ENCODE results near the gene ADAR.

ADAR gene

GRCh38 chr1:154577346-154578057 is 30.5 kb downstream of the ADAR start:
- no peak overlapping the region for H3K4me3 ChIP-seq (ENCODE audit: low read depth, low read length)
- H3K36me3 ChIP-seq (ENCODE audit: control insufficient read depth, insufficient read depth, low read length): peaks cover 34% of the 10 kb centered on the region
- H3K9ac ChIP-seq (ENCODE audit: low read depth, low read length): no peak overlapping the region
- no peaks in the 10 kb centered on the region for H3K27me3 ChIP-seq (ENCODE audit: control insufficient read depth, insufficient read depth, low read length)
- H3K9me3 ChIP-seq (ENCODE audit: control insufficient read depth, insufficient read depth, low read length): no peaks in the 10 kb centered on the region
- H3K4me1 ChIP-seq (ENCODE audit: control insufficient read depth, insufficient read depth, low read length): peaks cover 4% of the 10 kb centered on the region

- Histone ChIP-seq H3K36me3 (ENCODE audit: control insufficient read depth, insufficient read depth, low read length) (peaks cover 30% of the 10 kb centered on the region), H3K9ac (ENCODE audit: low read depth, low read length) (no peak overlapping the region), H3K4me1 (ENCODE audit: control insufficient read depth, insufficient read depth, low read length) (peaks cover 4% of the 10 kb centered on the region), H3K4me3 (ENCODE audit: low read depth, low read length) (no peak overlapping the region), H3K27me3 (ENCODE audit: control insufficient read depth, insufficient read depth, low read length) (no peaks in the 10 kb centered on the region), H3K9me3 (ENCODE audit: control insufficient read depth, insufficient read depth, low read length) (no peaks in the 10 kb centered on the region)
Measured at GRCh38 chr1:154575951-154576566, 31.9 kb downstream of the ADAR start.

GRCh38 chr1:154575147-154575927 is 32.6 kb downstream of the ADAR start:
- no peak overlapping the region for H3K9ac ChIP-seq (ENCODE audit: low read depth, low read length)
- H3K9me3 ChIP-seq (ENCODE audit: control insufficient read depth, insufficient read depth, low read length): no peaks in the 10 kb centered on the region
- no peaks in the 10 kb centered on the region for H3K27me3 ChIP-seq (ENCODE audit: control insufficient read depth, insufficient read depth, low read length)
- H3K4me3 ChIP-seq (ENCODE audit: low read depth, low read length): no peak overlapping the region
- peaks cover 4% of the 10 kb centered on the region for H3K4me1 ChIP-seq (ENCODE audit: control insufficient read depth, insufficient read depth, low read length)
- H3K36me3 ChIP-seq (ENCODE audit: control insufficient read depth, insufficient read depth, low read length): peaks cover 27% of the 10 kb centered on the region

GRCh38 chr1:154574716-154575115 is 33.3 kb downstream of the ADAR start:
- Histone ChIP-seq H3K4me1 (ENCODE audit: control insufficient read depth, insufficient read depth, low read length) (peaks cover 4% of the 10 kb centered on the region), H3K9me3 (ENCODE audit: control insufficient read depth, insufficient read depth, low read length) (no peaks in the 10 kb centered on the region), H3K4me3 (ENCODE audit: low read depth, low read length) (no peak overlapping the region), H3K36me3 (ENCODE audit: control insufficient read depth, insufficient read depth, low read length) (peaks cover 23% of the 10 kb centered on the region), H3K27me3 (ENCODE audit: control insufficient read depth, insufficient read depth, low read length) (no peaks in the 10 kb centered on the region), H3K9ac (ENCODE audit: low read depth, low read length) (no peak overlapping the region)

DNA sequence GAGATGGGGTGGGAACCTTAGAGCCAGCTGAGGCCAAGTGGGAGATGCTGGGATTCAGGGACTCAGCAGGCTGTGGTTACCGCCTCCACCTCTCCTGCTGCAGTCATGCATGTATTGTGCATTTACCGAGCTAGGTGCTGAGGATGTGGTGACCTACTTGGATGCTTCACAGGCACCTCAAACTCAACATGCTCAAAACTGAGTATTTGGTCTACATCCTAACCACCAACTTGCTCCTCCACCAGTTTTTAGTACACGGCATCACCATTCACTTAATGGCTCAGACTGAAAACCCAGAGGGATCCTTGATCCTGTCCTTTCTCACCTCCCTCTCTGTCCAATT is 34.8 kb downstream of the ADAR start:
- Histone ChIP-seq H3K9me3 (ENCODE audit: control insufficient read depth, insufficient read depth, low read length) (no peaks in the 10 kb centered on the region), H3K4me3 (ENCODE audit: low read depth, low read length) (no peak overlapping the region), H3K9ac (ENCODE audit: low read depth, low read length) (no peak overlapping the region), H3K36me3 (ENCODE audit: control insufficient read depth, insufficient read depth, low read length) (peaks cover 16% of the 10 kb centered on the region), H3K4me1 (ENCODE audit: control insufficient read depth, insufficient read depth, low read length) (peaks cover 4% of the 10 kb centered on the region), H3K27me3 (ENCODE audit: control insufficient read depth, insufficient read depth, low read length) (peaks cover 7% of the 10 kb centered on the region)

GRCh38 chr1:154572468-154573167 is 35.4 kb downstream of the ADAR start:
- Histone ChIP-seq H3K27me3 (ENCODE audit: control insufficient read depth, insufficient read depth, low read length) (peaks cover 7% of the 10 kb centered on the region), H3K4me3 (ENCODE audit: low read depth, low read length) (no peak overlapping the region), H3K36me3 (ENCODE audit: control insufficient read depth, insufficient read depth, low read length) (peaks cover 12% of the 10 kb centered on the region), H3K9me3 (ENCODE audit: control insufficient read depth, insufficient read depth, low read length) (no peaks in the 10 kb centered on the region), H3K4me1 (ENCODE audit: control insufficient read depth, insufficient read depth, low read length) (peaks cover 4% of the 10 kb centered on the region), H3K9ac (ENCODE audit: low read depth, low read length) (no peak overlapping the region)

DNA sequence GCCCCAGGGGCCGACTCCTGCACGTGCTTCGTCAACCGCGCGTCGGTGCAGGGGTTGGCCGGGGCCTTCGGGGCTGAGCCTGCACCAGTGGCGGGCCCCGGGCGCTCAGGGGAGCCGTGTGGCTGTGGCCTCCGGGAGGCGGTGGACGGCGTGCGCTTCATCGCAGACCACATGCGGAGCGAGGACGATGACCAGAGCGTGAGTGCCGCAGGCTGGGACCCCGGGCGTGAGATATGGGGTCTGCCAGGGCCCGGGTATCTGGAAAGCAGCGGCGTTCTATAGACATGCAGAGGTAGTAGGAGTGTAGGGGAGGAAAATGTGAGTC is 36.1 kb downstream of the ADAR start:
- Histone ChIP-seq H3K36me3 (ENCODE audit: control insufficient read depth, insufficient read depth, low read length) (peaks cover 12% of the 10 kb centered on the region), H3K9me3 (ENCODE audit: control insufficient read depth, insufficient read depth, low read length) (no peaks in the 10 kb centered on the region), H3K4me1 (ENCODE audit: control insufficient read depth, insufficient read depth, low read length) (peaks cover 7% of the 10 kb centered on the region), H3K9ac (ENCODE audit: low read depth, low read length) (no peak overlapping the region), H3K4me3 (ENCODE audit: low read depth, low read length) (no peak overlapping the region), H3K27me3 (ENCODE audit: control insufficient read depth, insufficient read depth, low read length) (peaks cover 7% of the 10 kb centered on the region)

DNA sequence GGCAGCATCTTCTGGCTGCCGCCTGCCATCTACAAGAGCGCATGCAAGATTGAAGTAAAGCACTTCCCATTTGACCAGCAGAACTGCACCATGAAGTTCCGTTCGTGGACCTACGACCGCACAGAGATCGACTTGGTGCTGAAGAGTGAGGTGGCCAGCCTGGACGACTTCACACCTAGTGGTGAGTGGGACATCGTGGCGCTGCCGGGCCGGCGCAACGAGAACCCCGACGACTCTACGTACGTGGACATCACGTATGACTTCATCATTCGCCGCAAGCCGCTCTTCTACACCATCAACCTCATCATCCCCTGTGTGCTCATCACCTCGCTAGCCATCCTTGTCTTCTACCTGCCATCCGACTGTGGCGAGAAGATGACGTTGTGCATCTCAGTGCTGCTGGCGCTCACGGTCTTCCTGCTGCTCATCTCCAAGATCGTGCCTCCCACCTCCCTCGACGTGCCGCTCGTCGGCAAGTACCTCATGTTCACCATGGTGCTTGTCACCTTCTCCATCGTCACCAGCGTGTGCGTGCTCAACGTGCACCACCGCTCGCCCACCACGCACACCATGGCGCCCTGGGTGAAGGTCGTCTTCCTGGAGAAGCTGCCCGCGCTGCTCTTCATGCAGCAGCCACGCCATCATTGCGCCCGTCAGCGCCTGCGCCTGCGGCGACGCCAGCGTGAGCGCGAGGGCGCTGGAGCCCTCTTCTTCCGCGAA is 36.6 kb downstream of the ADAR start:
- Histone ChIP-seq H3K27me3 (ENCODE audit: control insufficient read depth, insufficient read depth, low read length) (peaks cover 7% of the 10 kb centered on the region), H3K9ac (ENCODE audit: low read depth, low read length) (no peak overlapping the region), H3K4me3 (ENCODE audit: low read depth, low read length) (no peak overlapping the region), H3K9me3 (ENCODE audit: control insufficient read depth, insufficient read depth, low read length) (no peaks in the 10 kb centered on the region), H3K4me1 (ENCODE audit: control insufficient read depth, insufficient read depth, low read length) (peaks cover 11% of the 10 kb centered on the region), H3K36me3 (ENCODE audit: control insufficient read depth, insufficient read depth, low read length) (peaks cover 12% of the 10 kb centered on the region)

- Histone ChIP-seq H3K9ac (ENCODE audit: low read depth, low read length) (no peak overlapping the region), H3K9me3 (ENCODE audit: control insufficient read depth, insufficient read depth, low read length) (no peaks in the 10 kb centered on the region), H3K36me3 (ENCODE audit: control insufficient read depth, insufficient read depth, low read length) (peaks cover 8% of the 10 kb centered on the region), H3K4me1 (ENCODE audit: control insufficient read depth, insufficient read depth, low read length) (peaks cover 11% of the 10 kb centered on the region), H3K27me3 (ENCODE audit: control insufficient read depth, insufficient read depth, low read length) (peaks cover 7% of the 10 kb centered on the region), H3K4me3 (ENCODE audit: low read depth, low read length) (peak overlapping the region; percentile 60)
Measured at GRCh38 chr1:154568157-154568815, 39.7 kb downstream of the ADAR start.

GRCh38 chr1:154567386-154568156 is 40.4 kb downstream of the ADAR start, which contains the start of gene CHRNB2:
Gene CHRNB2, plus strand, starts transcription at chr1:154567778. Its CDS starts 267 bp downstream, at chr1:154568045.
- peak within 1 kb of the TSS; percentile 79 for H3K4me3 ChIP-seq (ENCODE audit: low read depth, low read length)
- H3K4me1 ChIP-seq (ENCODE audit: control insufficient read depth, insufficient read depth, low read length): peaks cover 8% of the 10 kb centered on the region
- peaks cover 8% of the 10 kb centered on the region for H3K36me3 ChIP-seq (ENCODE audit: control insufficient read depth, insufficient read depth, low read length)
- peaks cover 7% of the 10 kb centered on the region for H3K27me3 ChIP-seq (ENCODE audit: control insufficient read depth, insufficient read depth, low read length)
- peak within 1 kb of the TSS; percentile 41 for H3K9ac ChIP-seq (ENCODE audit: low read depth, low read length)
- no peaks in the 10 kb centered on the region for H3K9me3 ChIP-seq (ENCODE audit: control insufficient read depth, insufficient read depth, low read length)
